ENCODE measurements around the gene MBD3L3. TPM values are rescaled to one million over a fixed set of nuclear protein-coding genes. Genes with fewer than 3 reads are reported as not detected.

Gene MBD3L3
- total RNA-seq, 6 experiments from 2014 or later: not detected

- intact Hi-C loops (cut with DNase I): no loop called here
- Histone ChIP-seq H3K27me3 (no peaks in the 10 kb centered on the region), H3K27ac (no peak overlapping the region), H3K36me3 (no peaks in the 10 kb centered on the region), H3K4me1 (no peaks in the 10 kb centered on the region), H3K9me3 (no peaks in the 10 kb centered on the region), H3K4me3 (no peak overlapping the region)
- ATAC-seq (no peak), DNase-seq (no peak)
- WGBS (ENCODE audit: insufficient coverage, low coverage, low lambda C conversion rate, missing lambda C conversion rate): 56% methylated on average over 5 of the region's 6 CpGs
- TF ChIP-seq POLR2A (IDR thresholded peaks at IDR 0.05) (no peak), CTCF (IDR thresholded peaks at IDR 0.05) (no peak)
Observed at GRCh38 chr19:7018828-7019227, 39.6 kb downstream of the MBD3L3 start.

- Histone ChIP-seq H3K4me3 (no peak overlapping the region), H3K36me3 (no peaks in the 10 kb centered on the region), H3K9me3 (no peaks in the 10 kb centered on the region), H3K27me3 (no peaks in the 10 kb centered on the region), H3K27ac (no peak overlapping the region), H3K4me1 (no peaks in the 10 kb centered on the region)
- DNase-seq (no peak), ATAC-seq (peak in 1 of 4 donors; percentile 30)
- 49% methylated on average over 4 of the region's 4 CpGs for WGBS (ENCODE audit: insufficient coverage, low coverage, low lambda C conversion rate, missing lambda C conversion rate)
- intact Hi-C loops (cut with DNase I): no loop called here
- TF ChIP-seq POLR2A (IDR thresholded peaks at IDR 0.05) (no peak), CTCF (IDR thresholded peaks at IDR 0.05) (no peak)
Observed at GRCh38 chr19:7013678-7014077, 44.8 kb downstream of the MBD3L3 start.

- Histone ChIP-seq H3K9me3 (no peaks in the 10 kb centered on the region), H3K27me3 (no peaks in the 10 kb centered on the region), H3K36me3 (no peaks in the 10 kb centered on the region), H3K4me3 (no peak overlapping the region), H3K27ac (no peak overlapping the region), H3K4me1 (no peaks in the 10 kb centered on the region)
- ATAC-seq (no peak), DNase-seq (no peak)
- TF ChIP-seq POLR2A (IDR thresholded peaks at IDR 0.05): no peak
- TF ChIP-seq CTCF (IDR thresholded peaks at IDR 0.05): no peak
- 79% methylated on average over 10 of the region's 12 CpGs for WGBS (ENCODE audit: insufficient coverage, low coverage, low lambda C conversion rate, missing lambda C conversion rate)
- intact Hi-C loops (cut with DNase I): no loop called here
Observed at GRCh38 chr19:7010722-7011593, 47.5 kb downstream of the MBD3L3 start.

GRCh38 chr19:7007859-7008258, 50.6 kb downstream of the MBD3L3 start:
- ATAC-seq (no peak), DNase-seq (no peak)
- TF ChIP-seq CTCF (IDR thresholded peaks at IDR 0.05): no peak
- TF ChIP-seq POLR2A (IDR thresholded peaks at IDR 0.05): no peak
- no peak overlapping the region for H3K4me3 ChIP-seq
- no peaks in the 10 kb centered on the region for H3K27me3 ChIP-seq
- no peaks in the 10 kb centered on the region for H3K4me1 ChIP-seq
- no peaks in the 10 kb centered on the region for H3K36me3 ChIP-seq
- intact Hi-C loops (cut with DNase I): no loop called here
- H3K27ac ChIP-seq: no peak overlapping the region
- no peaks in the 10 kb centered on the region for H3K9me3 ChIP-seq
- 29% methylated on average over 4 of the region's 4 CpGs for WGBS (ENCODE audit: insufficient coverage, low coverage, low lambda C conversion rate, missing lambda C conversion rate)

Other genes with a start within 250 kb of the MBD3L3 start
- gene ADGRE1, start 171.1 kb downstream of the MBD3L3 start, total RNA-seq: 1 to 10 TPM in 2 of 6 experiments, under 1 TPM in 4; 0.18 to 3.3 (median 0.75) TPM
- not detected for gene MBD3L2B, start 37.2 kb downstream of the MBD3L3 start, total RNA-seq
- not detected for gene MBD3L5, start 28.1 kb downstream of the MBD3L3 start, total RNA-seq
- not detected for gene MBD3L4, start 18.5 kb downstream of the MBD3L3 start, total RNA-seq
- gene MBD3L2, start 9.4 kb downstream of the MBD3L3 start, total RNA-seq: not detected
- 1 to 10 TPM; 3.2 to 3.9 (median 3.5) TPM for gene ZNF557, start 11.0 kb upstream of the MBD3L3 start, total RNA-seq
- gene INSR, start 235.7 kb upstream of the MBD3L3 start, total RNA-seq: 100 to 1,000 TPM in 4 of 6 experiments, 10 to 100 TPM in 2; 82.7 to 121 (median 106) TPM